OCI-LY1 (cell line): ENCODE measurements around the gene AIP.

Experiments used
- EZH2 ChIP-seq: fragments of 200-600 bp; sonication (generic), shearing (Covaris generic); IDR thresholded peaks from 2 replicates; pipeline ENCODE4 v1.8.0; 2017; ENCODE audit warnings: borderline replicate concordance, mixed run types, mild to moderate bottlenecking, antibody characterized with exemption, low read length, moderate library complexity, mixed read lengths
- TF ChIP-seq, protein P1 (sequence below): fragments of 200-600 bp; sonication (generic), shearing (Covaris generic); IDR thresholded peaks from 2 replicates; pipeline ENCODE4 v1.5.1; 2017; ENCODE audit warnings: mild to moderate bottlenecking, antibody characterized with exemption, low read length, moderate library complexity, mixed read lengths

DNA sequence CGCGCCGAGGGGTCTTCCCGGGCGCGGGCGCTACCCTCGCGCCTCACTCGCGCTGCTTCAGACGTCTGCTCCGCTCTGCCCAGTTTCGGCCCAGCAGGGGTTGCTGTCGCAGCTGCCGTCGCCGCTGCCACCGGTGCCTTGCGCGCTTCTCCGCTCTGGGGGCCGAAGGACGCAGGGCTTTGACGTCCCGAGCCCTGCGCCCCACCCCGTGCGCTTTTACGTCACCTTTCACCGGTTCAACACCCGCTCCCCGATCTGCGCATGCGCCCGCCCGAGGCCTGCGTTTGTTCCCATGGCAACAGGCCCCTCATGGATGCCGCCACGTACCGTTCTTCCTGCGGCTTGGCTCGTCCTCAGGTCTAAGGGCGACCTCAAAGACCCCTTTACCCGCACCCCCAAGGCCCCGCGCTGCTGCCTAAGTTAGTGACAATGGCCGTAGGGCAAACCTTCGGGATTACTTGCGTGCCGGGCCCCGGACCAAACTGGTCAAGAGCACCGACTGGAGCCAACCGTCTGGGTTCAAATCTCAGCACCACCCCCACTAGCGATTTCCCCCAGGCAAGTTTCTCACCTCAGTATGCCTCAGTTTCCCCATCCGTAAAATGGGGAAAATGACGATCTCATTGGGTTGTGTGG, 25.8 kb downstream of the AIP start:
- TF ChIP-seq, protein P1, sequence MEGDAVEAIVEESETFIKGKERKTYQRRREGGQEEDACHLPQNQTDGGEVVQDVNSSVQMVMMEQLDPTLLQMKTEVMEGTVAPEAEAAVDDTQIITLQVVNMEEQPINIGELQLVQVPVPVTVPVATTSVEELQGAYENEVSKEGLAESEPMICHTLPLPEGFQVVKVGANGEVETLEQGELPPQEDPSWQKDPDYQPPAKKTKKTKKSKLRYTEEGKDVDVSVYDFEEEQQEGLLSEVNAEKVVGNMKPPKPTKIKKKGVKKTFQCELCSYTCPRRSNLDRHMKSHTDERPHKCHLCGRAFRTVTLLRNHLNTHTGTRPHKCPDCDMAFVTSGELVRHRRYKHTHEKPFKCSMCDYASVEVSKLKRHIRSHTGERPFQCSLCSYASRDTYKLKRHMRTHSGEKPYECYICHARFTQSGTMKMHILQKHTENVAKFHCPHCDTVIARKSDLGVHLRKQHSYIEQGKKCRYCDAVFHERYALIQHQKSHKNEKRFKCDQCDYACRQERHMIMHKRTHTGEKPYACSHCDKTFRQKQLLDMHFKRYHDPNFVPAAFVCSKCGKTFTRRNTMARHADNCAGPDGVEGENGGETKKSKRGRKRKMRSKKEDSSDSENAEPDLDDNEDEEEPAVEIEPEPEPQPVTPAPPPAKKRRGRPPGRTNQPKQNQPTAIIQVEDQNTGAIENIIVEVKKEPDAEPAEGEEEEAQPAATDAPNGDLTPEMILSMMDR: no peak
- TF ChIP-seq EZH2: no peak
